AG04450 (cell line): ENCODE data around the gene OR2V1. TPM values are rescaled to one million over a fixed set of nuclear protein-coding genes. Genes with fewer than 3 reads are reported as not detected.

Experiments
- CTCF ChIA-PET: fragments of 300-600, 350-600 bp; formaldehyde crosslinking; extraction: SDS; loops from one replicate; lab custom pipeline; 2022; ENCODE audit warnings: antibody characterized with exemption, inconsistent platforms; lab: Charles Lee
- POLR2A ChIA-PET: fragments of 350-600 bp; formaldehyde crosslinking; extraction: SDS; loops from one replicate; lab custom pipeline; 2021; ENCODE audit warnings: antibody characterized with exemption, inconsistent platforms; lab: Yijun Ruan, JAX
- DNase-seq: peaks from one replicate; pipeline ENCODE4 v3.0.0-alpha.2; 2011; ENCODE audit warnings: low read depth, low spot score
- H3K27ac ChIP-seq: one replicate; pipeline ENCODE4 v1.5.1; 2012; ENCODE audit warnings: low read depth, low read length, control low read depth
- H3K27me3 ChIP-seq: one replicate; pipeline ENCODE4 v1.6.0; 2012; ENCODE audit warnings: low read length; ENCODE audit not compliant: control insufficient read depth, insufficient read depth
- H3K4me3 ChIP-seq: 2 replicates; pipeline ENCODE4 v1.5.1; 2011; ENCODE audit warnings: mild to moderate bottlenecking, low read depth, low read length, control low read depth
- H3K9me3 ChIP-seq: 2 replicates; pipeline ENCODE4 v1.5.1; 2012; ENCODE audit warnings: low read length; ENCODE audit not compliant: control insufficient read depth, insufficient read depth
- polyA plus RNA-seq: library from polyadenylated mRNA; depleted of rRNA; stranded (reverse); fragments of >200 nt; gene quantifications from 2 replicates; pipeline ENCODE4 v1.2.3, GENCODE V29; 2011
- TF ChIP-seq, protein P1 (sequence below): IDR thresholded peaks from 2 replicates; pipeline ENCODE4 v1.5.1; 2011; ENCODE audit warnings: low read depth, low read length, control low read depth, inconsistent platforms

Gene OR2V1
- polyA plus RNA-seq, 1 experiment: not detected

DNA sequence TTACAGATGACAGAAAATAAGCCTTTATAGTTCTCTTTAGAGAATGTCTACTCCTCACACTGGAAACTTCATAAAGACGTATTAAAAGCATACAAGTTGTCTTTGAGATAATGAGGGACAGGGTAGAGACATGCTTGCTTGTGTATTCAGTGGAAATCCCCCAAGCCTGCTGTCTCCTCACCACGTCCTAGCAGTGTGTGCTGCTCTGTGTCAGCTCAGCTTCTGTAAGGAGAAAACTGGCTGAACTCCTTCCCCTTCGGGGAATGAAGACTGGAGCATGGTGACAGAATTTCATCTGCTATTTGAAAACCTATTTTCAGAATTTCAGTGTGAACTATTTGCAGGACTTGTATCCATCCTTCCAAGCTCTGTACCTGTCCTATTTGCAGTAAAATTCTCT is 25.8 kb upstream of the OR2V1 start:
- peaks cover 3% of the 10 kb centered on the region; the same call in 1 of the 2 replicates for H3K9me3 ChIP-seq
- ChIA-PET CTCF (interaction anchor here (0.6 to 1.1 kb wide), 2 partner anchors 46 to 1074 kb away, joined by 4 read pairs; no protein-coding TSS in a partner anchor), POLR2A (no interaction called here)
- TF ChIP-seq, protein P1, sequence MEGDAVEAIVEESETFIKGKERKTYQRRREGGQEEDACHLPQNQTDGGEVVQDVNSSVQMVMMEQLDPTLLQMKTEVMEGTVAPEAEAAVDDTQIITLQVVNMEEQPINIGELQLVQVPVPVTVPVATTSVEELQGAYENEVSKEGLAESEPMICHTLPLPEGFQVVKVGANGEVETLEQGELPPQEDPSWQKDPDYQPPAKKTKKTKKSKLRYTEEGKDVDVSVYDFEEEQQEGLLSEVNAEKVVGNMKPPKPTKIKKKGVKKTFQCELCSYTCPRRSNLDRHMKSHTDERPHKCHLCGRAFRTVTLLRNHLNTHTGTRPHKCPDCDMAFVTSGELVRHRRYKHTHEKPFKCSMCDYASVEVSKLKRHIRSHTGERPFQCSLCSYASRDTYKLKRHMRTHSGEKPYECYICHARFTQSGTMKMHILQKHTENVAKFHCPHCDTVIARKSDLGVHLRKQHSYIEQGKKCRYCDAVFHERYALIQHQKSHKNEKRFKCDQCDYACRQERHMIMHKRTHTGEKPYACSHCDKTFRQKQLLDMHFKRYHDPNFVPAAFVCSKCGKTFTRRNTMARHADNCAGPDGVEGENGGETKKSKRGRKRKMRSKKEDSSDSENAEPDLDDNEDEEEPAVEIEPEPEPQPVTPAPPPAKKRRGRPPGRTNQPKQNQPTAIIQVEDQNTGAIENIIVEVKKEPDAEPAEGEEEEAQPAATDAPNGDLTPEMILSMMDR: no peak
- no peak for DNase-seq
- H3K27ac ChIP-seq: no peak overlapping the region
- H3K4me3 ChIP-seq: no peak overlapping the region
- peaks cover 2% of the 10 kb centered on the region for H3K27me3 ChIP-seq

DNA sequence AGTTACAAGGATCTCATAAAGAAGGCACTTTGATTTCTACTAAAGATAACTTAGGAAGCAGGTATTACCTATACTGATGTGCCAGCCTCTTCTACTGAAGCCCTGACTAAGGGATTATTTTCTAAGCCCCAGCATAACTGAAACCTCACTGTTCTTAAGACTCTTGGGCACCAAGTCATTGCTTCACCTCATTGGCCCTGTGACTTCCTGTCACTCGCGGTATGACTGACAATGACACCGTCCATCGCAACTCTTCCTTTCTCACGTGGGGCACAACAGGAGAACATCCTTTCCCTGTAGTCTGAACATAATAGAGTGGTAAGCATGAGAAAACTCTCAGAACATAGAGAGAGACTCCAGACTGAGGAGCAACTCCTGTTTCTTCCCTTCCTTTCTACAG is 22.8 kb upstream of the OR2V1 start:
- DNase-seq: no peak
- Histone ChIP-seq H3K9me3 (peaks cover 3% of the 10 kb centered on the region; the same call in 1 of the 2 replicates), H3K4me3 (no peak overlapping the region), H3K27ac (no peak overlapping the region), H3K27me3 (peaks cover 2% of the 10 kb centered on the region)
- POLR2A ChIA-PET: no interaction called here
- TF ChIP-seq, protein P1: no peak
- CTCF ChIA-PET: no interaction called here

DNA sequence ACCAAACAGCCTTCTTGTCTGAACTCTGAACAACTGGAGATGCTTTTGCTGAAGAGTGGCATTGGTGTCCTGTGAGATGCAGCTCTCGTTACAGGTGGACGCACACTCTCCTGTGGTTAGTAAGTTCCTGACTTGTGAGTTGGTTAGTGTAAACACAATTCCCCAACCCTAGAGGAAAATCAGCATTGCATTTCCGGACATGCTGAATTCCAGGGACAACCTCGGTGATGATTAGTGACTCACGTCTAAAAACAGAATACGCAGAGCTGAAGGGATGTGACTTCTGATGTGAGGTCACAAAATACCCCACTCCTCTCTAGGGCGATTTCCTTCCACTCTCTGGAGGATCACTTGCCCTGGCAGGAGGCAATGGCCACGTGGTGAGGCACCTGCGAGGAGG is 21.4 kb upstream of the OR2V1 start:
- Histone ChIP-seq H3K27me3 (peaks cover 4% of the 10 kb centered on the region), H3K9me3 (peaks cover 3% of the 10 kb centered on the region; the same call in 1 of the 2 replicates), H3K27ac (peak overlapping the region; percentile 52), H3K4me3 (no peak overlapping the region)
- CTCF ChIA-PET: interaction anchor here (0.8 to 1.4 kb wide), 2 partner anchors 14 to 32 kb away, joined by 3 read pairs; no protein-coding TSS in a partner anchor
- POLR2A ChIA-PET: no interaction called here
- TF ChIP-seq, protein P1: no peak
- peak; percentile 41 for DNase-seq

DNA sequence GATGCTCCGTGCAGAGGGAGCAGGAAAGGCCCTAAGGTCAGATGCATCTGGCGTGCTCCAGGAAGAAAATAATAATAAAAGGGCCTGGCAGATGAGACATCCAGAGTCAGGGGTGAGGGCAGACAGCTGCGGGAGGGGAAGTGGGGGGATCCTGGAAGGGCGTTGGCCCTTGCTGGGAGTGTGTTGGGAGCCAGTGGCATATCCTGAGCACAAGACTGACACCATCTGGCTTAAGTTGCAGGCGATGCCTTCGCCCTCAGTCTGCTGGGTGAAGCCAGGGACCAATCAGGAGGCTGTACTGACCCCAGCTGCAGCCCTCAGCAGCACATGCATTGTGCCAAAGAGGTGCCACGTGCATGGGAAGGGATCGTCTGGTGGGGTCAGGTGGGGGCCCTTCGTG is 20.2 kb upstream of the OR2V1 start:
- Histone ChIP-seq H3K27ac (no peak overlapping the region), H3K9me3 (peaks cover 3% of the 10 kb centered on the region; the same call in 1 of the 2 replicates), H3K27me3 (peaks cover 2% of the 10 kb centered on the region), H3K4me3 (no peak overlapping the region)
- ChIA-PET POLR2A (no interaction called here), CTCF (no interaction called here)
- TF ChIP-seq, protein P1: no peak
- no peak for DNase-seq

DNA sequence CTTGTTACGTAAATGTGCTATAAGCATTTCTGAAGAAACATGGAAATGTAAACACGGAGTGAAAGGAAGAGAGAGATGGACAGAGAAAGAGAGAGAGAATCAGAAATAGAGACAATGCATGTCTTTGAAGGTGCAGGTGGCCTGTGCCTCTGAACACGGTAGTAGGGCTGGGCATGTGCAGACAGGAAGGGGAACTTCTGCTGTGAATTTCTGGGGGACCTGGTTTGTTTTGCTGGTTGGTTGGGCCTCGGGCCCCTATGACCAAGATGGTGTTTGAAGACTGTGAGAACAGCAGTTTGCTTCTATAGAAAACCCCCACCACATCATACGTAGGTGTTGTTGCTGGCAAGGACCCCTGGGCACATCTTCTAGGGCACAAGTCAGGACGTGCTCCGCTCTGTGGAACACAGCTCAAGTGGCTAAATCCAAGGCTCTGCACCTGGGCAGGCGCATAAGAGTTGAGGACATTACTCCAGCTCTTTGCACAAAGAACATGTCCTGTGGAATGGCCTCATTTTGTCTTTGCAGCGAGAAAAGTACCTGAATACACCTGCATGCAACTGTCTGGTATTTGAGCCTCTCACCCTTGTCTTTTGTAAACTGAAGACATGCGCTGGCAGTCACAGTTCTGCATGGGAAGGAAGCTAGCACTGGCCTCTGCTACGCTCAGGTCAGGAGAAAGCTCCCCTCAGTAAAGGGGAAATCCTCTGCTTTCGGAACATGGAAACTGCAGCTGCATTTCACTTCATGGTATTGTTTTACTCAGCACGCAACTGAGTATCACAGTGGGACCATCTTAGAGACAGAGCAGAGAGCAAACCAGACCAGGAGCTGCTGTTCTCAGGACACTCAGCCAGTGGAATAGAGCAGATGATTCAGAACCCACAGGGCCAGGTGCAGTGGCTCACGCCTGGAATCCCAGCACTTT is 19.1 kb upstream of the OR2V1 start:
- POLR2A ChIA-PET: no interaction called here
- Histone ChIP-seq H3K9me3 (peaks cover 3% of the 10 kb centered on the region; the same call in 1 of the 2 replicates), H3K27me3 (peaks cover 2% of the 10 kb centered on the region), H3K27ac (no peak overlapping the region), H3K4me3 (no peak overlapping the region)
- CTCF ChIA-PET: no interaction called here
- TF ChIP-seq, protein P1: no peak
- no peak for DNase-seq
